GM19238 (cell line): Measurements from ENCODE around the gene UBA1.
"Not testable (repeated sequence)": the region's sequence is repeated elsewhere in the genome, so short reads cannot be mapped to it uniquely, and the experiment has no call there.

Experiments
- DNase-seq: peaks from one replicate; pipeline ENCODE4 v3.0.0; 2011; ENCODE audit warnings: low spot score; ENCODE audit not compliant: insufficient read length

The UBA1 gene

GRCh38 chrX:47248576-47248975 lies 54.9 kb downstream of the UBA1 start:
- DNase-seq, result no peak

- no peak for DNase-seq
These were observed 56.4 kb downstream of the UBA1 start for GRCh38 chrX:47250017-47250347.

GRCh38 chrX:47257620-47258019 lies 64.0 kb downstream of the UBA1 start:
- DNase-seq, result not testable (repeated sequence)
